Body of pancreas (tissue), 4 donors: ENCODE results near the gene RUVBL2. TPM values are rescaled to one million over a fixed set of nuclear protein-coding genes. Genes with fewer than 3 reads are reported as not detected.

Source experiments
- ATAC-seq: fragments of 150-250 bp; one replicate; pipeline ENCODE4 v1.9.1; 2016
- DNase-seq, 4 donors: peaks; one replicate each; pipeline ENCODE4 v3.0.0-alpha.2; 2019
- H3K27ac ChIP-seq, 4 donors: fragments of 200-600 bp; sonication (generic); 1 replicate in 3 of 4; 2 replicates in 1 of 4; pipeline versions ENCODE4 v1.5.1 to v1.6.1; 2016 to 2019; ENCODE audit warnings: mild to moderate bottlenecking in 1 of 4, mixed read lengths in 1 of 4, moderate library complexity in 1 of 4
- H3K27me3 ChIP-seq, 2 donors: fragments of 200-600 bp; sonication (generic); one replicate each; pipeline ENCODE4 v1.6.0; 2016; ENCODE audit warnings: mild to moderate bottlenecking in 1 of 2
- H3K36me3 ChIP-seq, 2 donors: fragments of 200-600 bp; sonication (generic); replicated peaks in 1 of 2; 2 replicates each; pipeline ENCODE4 v1.5.1; 2016; ENCODE audit warnings: low read depth in 2 of 2; ENCODE audit not compliant: insufficient read depth in 1 of 2
- H3K4me1 ChIP-seq: fragments of 200-600 bp; sonication (generic); one replicate; pipeline ENCODE4 v1.6.0; 2016
- H3K4me3 ChIP-seq, 2 donors: fragments of 200-600 bp; sonication (generic); 1 replicate in 1 of 2; 2 replicates in 1 of 2; pipeline ENCODE4 v1.5.1; 2016 to 2019
- H3K9me3 ChIP-seq, 3 donors: fragments of 200-600 bp; sonication (generic); 1 replicate in 2 of 3; 2 replicates in 1 of 3; pipeline ENCODE4 v1.5.1; 2016
- POLR2A ChIP-seq, 3 donors: fragments of 450-650 bp; IDR thresholded peaks; one replicate each; pipeline ENCODE4 v1.6.1; 2016; ENCODE audit warnings: antibody characterized with exemption in 3 of 3, mild to moderate bottlenecking in 2 of 3
- WGBS, 2 donors: methylation state at CpG; one replicate each; pipeline ENCODE4 v1.1.5; 2017; 5-methylcytosine and 5-hydroxymethylcytosine counted together
- intact Hi-C: fragments of 100-400 bp; cut with DNase I; formaldehyde crosslinking; loops from one replicate; pipeline ENCODE4 v1.15.1; 2023
- total RNA-seq, 2 donors: library from RNA; depleted of rRNA; stranded (reverse); fragments of >200 nt; gene quantifications; one replicate each; pipeline ENCODE4 v1.1.0, GENCODE V29; 2016
- TF ChIP-seq, protein P1 (sequence below), 7 experiments: fragments of 450-650 bp in 4 of 7; fragments of 200-600 bp in 3 of 7; sonication (generic) in 3 of 7; IDR thresholded peaks; one replicate each; pipeline ENCODE4 v1.5.1; 2016 to 2019; ENCODE audit warnings: antibody characterized with exemption in 7 of 7

Gene RUVBL2
- total RNA-seq, 2 donors from 2014 or later: 46.5 to 47.2 TPM

DNA sequence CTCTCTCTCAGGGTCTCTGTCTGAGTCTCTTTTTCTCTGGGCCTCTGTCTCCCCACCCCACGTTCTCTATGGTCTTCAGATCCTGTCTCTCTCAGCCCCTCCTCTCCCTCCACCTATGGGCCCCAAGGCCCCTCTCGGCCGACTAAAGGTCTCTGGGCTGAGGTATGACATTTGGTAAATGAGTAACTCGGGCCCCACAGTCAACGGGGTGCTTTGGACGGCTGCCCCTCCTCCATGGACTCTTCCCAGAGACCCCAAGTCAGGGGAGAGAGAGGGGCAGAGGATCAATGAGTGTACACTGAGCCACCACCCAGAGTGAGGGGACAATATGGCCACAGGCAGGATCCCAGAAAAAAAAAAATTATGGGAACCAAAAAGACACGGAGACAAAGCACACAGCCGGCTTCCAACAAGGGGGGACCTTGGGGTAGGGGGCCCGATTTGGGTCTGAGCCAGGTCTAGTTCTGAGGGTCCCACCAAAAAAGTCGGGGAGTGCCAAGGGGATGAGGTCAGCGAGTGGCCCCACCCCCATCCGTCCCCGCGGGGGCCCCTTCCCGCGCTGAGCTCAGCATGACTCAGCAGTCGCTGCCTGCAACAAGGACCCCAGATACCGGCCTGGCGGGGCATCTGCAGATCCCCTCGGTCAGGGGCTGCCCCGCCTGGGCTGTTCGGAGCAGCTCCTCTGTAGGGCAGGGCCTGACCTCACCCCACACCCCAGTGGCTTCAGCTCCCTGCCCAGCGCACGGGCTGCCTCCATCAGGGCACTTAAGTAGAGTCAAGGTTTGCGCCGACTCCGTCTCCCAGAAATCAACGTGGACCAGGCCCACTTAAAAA lies 30.1 kb upstream of the RUVBL2 start:
- peak; percentile 14 for ATAC-seq
- peak in 1 of 3 donors; percentile 33 for TF ChIP-seq POLR2A (IDR thresholded peaks at IDR 0.05)
- TF ChIP-seq, protein P1, sequence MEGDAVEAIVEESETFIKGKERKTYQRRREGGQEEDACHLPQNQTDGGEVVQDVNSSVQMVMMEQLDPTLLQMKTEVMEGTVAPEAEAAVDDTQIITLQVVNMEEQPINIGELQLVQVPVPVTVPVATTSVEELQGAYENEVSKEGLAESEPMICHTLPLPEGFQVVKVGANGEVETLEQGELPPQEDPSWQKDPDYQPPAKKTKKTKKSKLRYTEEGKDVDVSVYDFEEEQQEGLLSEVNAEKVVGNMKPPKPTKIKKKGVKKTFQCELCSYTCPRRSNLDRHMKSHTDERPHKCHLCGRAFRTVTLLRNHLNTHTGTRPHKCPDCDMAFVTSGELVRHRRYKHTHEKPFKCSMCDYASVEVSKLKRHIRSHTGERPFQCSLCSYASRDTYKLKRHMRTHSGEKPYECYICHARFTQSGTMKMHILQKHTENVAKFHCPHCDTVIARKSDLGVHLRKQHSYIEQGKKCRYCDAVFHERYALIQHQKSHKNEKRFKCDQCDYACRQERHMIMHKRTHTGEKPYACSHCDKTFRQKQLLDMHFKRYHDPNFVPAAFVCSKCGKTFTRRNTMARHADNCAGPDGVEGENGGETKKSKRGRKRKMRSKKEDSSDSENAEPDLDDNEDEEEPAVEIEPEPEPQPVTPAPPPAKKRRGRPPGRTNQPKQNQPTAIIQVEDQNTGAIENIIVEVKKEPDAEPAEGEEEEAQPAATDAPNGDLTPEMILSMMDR (IDR thresholded peaks at IDR 0.05): no peak
- H3K27ac ChIP-seq: peak overlapping the region; percentile 83 to 94 (median 90)
- DNase-seq: peak; percentile 72 to 83 (median 78)
- no peaks in the 10 kb centered on the region for H3K36me3 ChIP-seq
- no peaks in the 10 kb centered on the region for H3K27me3 ChIP-seq
- peaks cover 39% of the 10 kb centered on the region for H3K4me1 ChIP-seq
- H3K4me3 ChIP-seq: no peak overlapping the region
- no peaks in the 10 kb centered on the region for H3K9me3 ChIP-seq
- intact Hi-C loops: no loop called here
- 3 to 14% methylated on average over 9 to 27 of the region's 28 CpGs for WGBS, 2 donors

DNA sequence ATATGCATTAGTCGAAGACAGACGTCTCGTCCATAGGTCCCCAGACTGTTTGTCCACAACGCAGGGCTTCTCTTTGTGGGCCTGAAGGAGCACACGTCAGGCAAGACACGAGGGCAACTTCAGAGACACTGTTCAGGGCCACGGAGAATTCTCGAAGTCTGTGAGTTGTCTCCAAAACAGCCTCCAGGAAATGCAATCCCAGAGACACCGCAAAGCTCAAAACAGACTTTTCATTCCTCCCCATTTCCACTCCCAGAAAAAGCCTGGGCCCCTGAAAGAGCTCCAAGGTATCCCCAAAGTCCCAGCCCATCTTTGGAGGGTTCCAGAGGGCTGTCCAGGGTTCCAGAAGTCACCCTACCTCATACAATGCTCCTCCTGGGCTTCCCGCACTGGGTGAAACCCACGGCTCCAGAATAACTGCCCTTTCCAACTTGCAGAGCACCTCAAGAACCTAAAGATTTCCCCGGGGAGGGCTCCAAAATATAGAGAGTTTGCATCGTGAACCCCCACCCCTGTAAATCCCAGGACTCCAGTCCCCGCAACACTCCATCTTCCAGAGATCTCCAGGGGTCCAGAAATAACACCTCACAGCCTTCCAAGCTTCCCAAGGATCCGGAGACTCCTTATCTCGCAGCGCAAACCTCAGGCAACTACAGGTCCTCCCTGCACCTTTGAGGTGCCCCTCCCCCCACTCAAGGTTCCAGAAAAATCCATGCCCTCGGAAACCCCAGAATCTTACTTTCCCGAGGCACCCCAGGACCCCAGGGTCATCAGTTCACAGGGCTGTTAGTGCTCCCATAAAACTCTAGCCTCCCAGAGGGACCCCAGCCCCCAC lies 29.3 kb upstream of the RUVBL2 start:
- DNase-seq (peak in 3 of 4 donors; percentile 38 to 43 (median 41)), ATAC-seq (no peak)
- peak overlapping the region in 1 of 2 donors; percentile 93 for H3K4me3 ChIP-seq
- 31 to 32% methylated on average over 13 to 19 of the region's 19 CpGs for WGBS, 2 donors
- peaks cover 39% of the 10 kb centered on the region for H3K4me1 ChIP-seq
- H3K9me3 ChIP-seq: no peaks in the 10 kb centered on the region
- H3K36me3 ChIP-seq: no peaks in the 10 kb centered on the region
- peak overlapping the region; percentile 83 to 94 (median 90) for H3K27ac ChIP-seq
- intact Hi-C loops: no loop called here
- no peaks in the 10 kb centered on the region for H3K27me3 ChIP-seq
- no peak for TF ChIP-seq POLR2A (IDR thresholded peaks at IDR 0.05)
- TF ChIP-seq, protein P1 (IDR thresholded peaks at IDR 0.05): no peak

DNA sequence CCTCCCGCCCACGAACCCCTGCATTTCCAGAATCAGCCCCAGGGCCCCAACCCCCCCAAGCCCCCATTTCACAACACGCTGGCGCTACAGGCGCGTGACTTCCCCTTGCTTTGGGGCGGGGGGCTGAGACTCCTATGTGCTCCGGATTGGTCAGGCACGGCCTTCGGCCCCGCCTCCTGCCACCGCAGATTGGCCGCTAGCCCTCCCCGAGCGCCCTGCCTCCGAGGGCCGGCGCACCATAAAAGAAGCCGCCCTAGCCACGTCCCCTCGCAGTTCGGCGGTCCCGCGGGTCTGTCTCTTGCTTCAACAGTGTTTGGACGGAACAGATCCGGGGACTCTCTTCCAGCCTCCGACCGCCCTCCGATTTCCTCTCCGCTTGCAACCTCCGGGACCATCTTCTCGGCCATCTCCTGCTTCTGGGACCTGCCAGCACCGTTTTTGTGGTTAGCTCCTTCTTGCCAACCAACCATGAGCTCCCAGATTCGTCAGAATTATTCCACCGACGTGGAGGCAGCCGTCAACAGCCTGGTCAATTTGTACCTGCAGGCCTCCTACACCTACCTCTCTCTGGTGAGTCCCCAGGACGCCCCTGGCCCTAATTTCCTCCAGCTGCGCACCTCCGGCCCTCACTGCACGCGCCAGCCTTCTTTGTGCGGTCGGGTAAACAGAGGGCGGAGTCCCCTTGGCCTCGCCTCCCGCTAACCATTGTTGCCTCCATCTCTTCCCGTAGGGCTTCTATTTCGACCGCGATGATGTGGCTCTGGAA lies 28.5 kb upstream of the RUVBL2 start, which contains the start of gene FTL:
FTL (plus strand) TSS at position 270 of the 766 bp plus-strand sequence; CDS start at position 469, 199 bp downstream.
- peak within 1 kb of the TSS; percentile 83 to 94 (median 90) for H3K27ac ChIP-seq
- intact Hi-C loops: no loop called here
- DNase-seq (peak; percentile 96 to 98 (median 98)), ATAC-seq (peak; percentile 89)
- peak within 1 kb of the TSS; percentile 88 to 93 for H3K4me3 ChIP-seq
- no peaks in the 10 kb centered on the region for H3K9me3 ChIP-seq
- no peaks in the 10 kb centered on the region for H3K27me3 ChIP-seq
- H3K4me1 ChIP-seq: peaks cover 39% of the 10 kb centered on the region
- H3K36me3 ChIP-seq: no peaks in the 10 kb centered on the region
- WGBS, 2 donors: 0% methylated on average over 12 to 45 of the region's 52 CpGs
- TF ChIP-seq, protein P1 (IDR thresholded peaks at IDR 0.05): peak in 2 of 7 experiments; percentile 2 to 10
- TF ChIP-seq POLR2A (IDR thresholded peaks at IDR 0.05): peak; percentile 98 to 100 (median 100)

DNA sequence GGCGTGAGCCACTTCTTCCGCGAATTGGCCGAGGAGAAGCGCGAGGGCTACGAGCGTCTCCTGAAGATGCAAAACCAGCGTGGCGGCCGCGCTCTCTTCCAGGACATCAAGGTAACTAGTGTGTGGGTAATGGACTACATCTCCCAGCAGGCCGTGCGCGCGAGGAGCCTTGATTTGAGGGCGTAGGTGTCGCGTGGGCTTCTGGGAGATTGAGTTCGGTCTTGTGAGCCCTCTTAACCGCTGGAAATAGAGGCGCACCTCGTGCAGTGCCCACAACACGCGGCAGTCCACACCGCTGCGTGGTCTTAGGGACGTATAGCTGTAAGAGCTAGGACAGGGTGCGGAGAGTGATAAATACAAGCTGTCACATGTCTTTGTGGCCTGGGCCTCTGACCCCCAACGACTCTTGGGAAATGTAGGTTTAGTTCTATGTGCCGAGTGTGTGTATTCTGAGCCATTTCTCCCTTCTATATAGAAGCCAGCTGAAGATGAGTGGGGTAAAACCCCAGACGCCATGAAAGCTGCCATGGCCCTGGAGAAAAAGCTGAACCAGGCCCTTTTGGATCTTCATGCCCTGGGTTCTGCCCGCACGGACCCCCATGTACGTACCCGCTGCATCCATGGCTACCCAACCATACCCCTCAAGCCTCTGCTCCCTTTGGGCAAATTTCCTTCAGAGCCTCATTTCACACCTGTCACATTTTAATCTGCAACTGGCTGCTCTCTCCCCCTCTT lies 27.7 kb upstream of the RUVBL2 start:
- 10 to 27% methylated on average over 10 to 36 of the region's 36 CpGs for WGBS, 2 donors
- ATAC-seq: peak; percentile 68
- TF ChIP-seq POLR2A (IDR thresholded peaks at IDR 0.05): no peak
- TF ChIP-seq, protein P1 (IDR thresholded peaks at IDR 0.05): no peak
- peak; percentile 87 to 90 (median 88) for DNase-seq
- no peaks in the 10 kb centered on the region for H3K27me3 ChIP-seq
- peaks cover 39% of the 10 kb centered on the region for H3K4me1 ChIP-seq
- intact Hi-C loops: no loop called here
- peak overlapping the region; percentile 88 to 93 for H3K4me3 ChIP-seq
- H3K27ac ChIP-seq: peak overlapping the region; percentile 83 to 94 (median 90)
- H3K36me3 ChIP-seq: no peaks in the 10 kb centered on the region
- H3K9me3 ChIP-seq: no peaks in the 10 kb centered on the region
